Neural progenitor cell (in vitro differentiated cells): Measurements from ENCODE around the gene FEM1B. TPM values are rescaled to one million over a fixed set of nuclear protein-coding genes. Genes with fewer than 3 reads are reported as not detected.

Source experiments
- DNase-seq: peaks from one replicate; pipeline ENCODE4 v3.0.0-alpha.2; 2016; ENCODE audit warnings: low spot score
- H2AFZ ChIP-seq: fragments of 200-600 bp; sonication (generic); replicated peaks from 2 replicates; pipeline ENCODE4 v1.6.1; 2016; ENCODE audit warnings: antibody characterized with exemption
- H3F3A ChIP-seq: fragments of 200-600 bp; sonication (generic); 2 replicates; pipeline ENCODE4 v1.6.1; 2016; ENCODE audit warnings: antibody characterized with exemption, low read depth
- H3K27ac ChIP-seq: fragments of 200-600 bp; sonication (generic); 2 replicates; pipeline ENCODE4 v1.5.1; 2016; ENCODE audit warnings: mild to moderate bottlenecking
- H3K27me3 ChIP-seq: fragments of 200-600 bp; sonication (generic); 2 replicates; pipeline ENCODE4 v1.6.1; 2016; ENCODE audit warnings: mild to moderate bottlenecking, moderate library complexity
- H3K36me3 ChIP-seq: fragments of 200-600 bp; sonication (generic); 2 replicates; pipeline ENCODE4 v1.5.1; 2016
- H3K4me1 ChIP-seq: fragments of 200-600 bp; sonication (generic); 2 replicates; pipeline ENCODE4 v1.6.1; 2016; ENCODE audit warnings: mixed run types
- H3K4me2 ChIP-seq: fragments of 200-600 bp; sonication (generic); 2 replicates; pipeline ENCODE4 v1.6.1; 2016
- H3K4me3 ChIP-seq: fragments of 200-600 bp; sonication (generic); 2 replicates; pipeline ENCODE4 v1.5.1; 2016
- H3K79me2 ChIP-seq: fragments of 200-600 bp; sonication (generic); 2 replicates; pipeline ENCODE4 v1.6.1; 2016; ENCODE audit warnings: low read depth
- H3K9ac ChIP-seq: fragments of 200-600 bp; sonication (generic); 2 replicates; pipeline ENCODE4 v1.6.1; 2016
- H3K9me3 ChIP-seq: fragments of 200-600 bp; sonication (generic); 2 replicates; pipeline ENCODE4 v1.5.1; 2016; ENCODE audit warnings: low read depth
- H4K20me1 ChIP-seq: fragments of 200-600 bp; sonication (generic); 2 replicates; pipeline ENCODE4 v1.6.1; 2016; ENCODE audit warnings: low read depth
- H3K27ac Mint-ChIP-seq: 3 replicates; pipeline ENCODE4 v1.8.0; 2021; ENCODE audit warnings: mixed read lengths
- H3K27me3 Mint-ChIP-seq: 2 replicates; pipeline ENCODE4 v1.8.0; 2022; ENCODE audit warnings: low read depth, mild to moderate bottlenecking, inconsistent platforms, moderate library complexity, mixed read lengths; ENCODE audit not compliant: insufficient read depth
- H3K36me3 Mint-ChIP-seq: 3 replicates; pipeline ENCODE4 v1.8.0; 2021; ENCODE audit warnings: mixed read lengths
- H3K4me1 Mint-ChIP-seq: 3 replicates; pipeline ENCODE4 v1.8.0; 2021; ENCODE audit warnings: mixed read lengths
- H3K4me3 Mint-ChIP-seq: 3 replicates; pipeline ENCODE4 v1.8.0; 2021; ENCODE audit warnings: mild to moderate bottlenecking, moderate library complexity, mixed read lengths
- H3K9me3 Mint-ChIP-seq: 3 replicates; pipeline ENCODE4 v1.8.0; 2020; ENCODE audit warnings: mixed read lengths
- CTCF ChIP-seq: fragments of 200-600 bp; sonication (generic); IDR thresholded peaks from 2 replicates; pipeline ENCODE4 v1.5.1; 2017; ENCODE audit warnings: antibody characterized with exemption, mild to moderate bottlenecking
- EZH2 ChIP-seq: fragments of 200-600 bp; sonication (generic); IDR thresholded peaks from 2 replicates; pipeline ENCODE4 v1.6.1; 2017; ENCODE audit warnings: antibody characterized with exemption, mild to moderate bottlenecking, moderate library complexity
- EZH2phosphoT487 ChIP-seq: fragments of 200-600 bp; sonication (generic); IDR thresholded peaks from 2 replicates; pipeline ENCODE4 v1.6.1; 2017; ENCODE audit warnings: antibody characterized with exemption
- total RNA-seq: library from RNA; depleted of rRNA; stranded (reverse); fragments of >200 nt; gene quantifications from 2 replicates; pipeline ENCODE4 v1.2.3, GENCODE V29; 2015; ENCODE audit warnings: low replicate concordance

FEM1B gene
- total RNA-seq, 1 donor from 2014 or later, result 80.0 TPM

DNA sequence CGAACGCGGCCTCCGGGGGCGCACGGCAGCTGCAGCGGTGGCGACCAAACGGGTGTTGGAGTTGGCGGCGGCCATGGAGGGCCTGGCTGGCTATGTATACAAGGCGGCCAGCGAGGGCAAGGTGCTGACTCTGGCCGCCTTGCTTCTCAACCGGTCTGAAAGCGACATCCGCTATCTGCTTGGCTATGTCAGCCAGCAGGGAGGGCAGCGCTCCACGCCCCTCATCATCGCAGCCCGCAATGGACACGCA is 725 bp downstream of the FEM1B start:
- Histone ChIP-seq H2AFZ (peak overlapping the region; percentile 96), H3K27ac (peak overlapping the region; percentile 98), H4K20me1 (peaks cover 45% of the 10 kb centered on the region), H3K9me3 (no peaks in the 10 kb centered on the region), H3K79me2 (peaks cover 53% of the 10 kb centered on the region), H3K4me2 (peak overlapping the region; percentile 94), H3F3A (peaks cover 31% of the 10 kb centered on the region), H3K9ac (peak overlapping the region; percentile 84), H3K4me1 (peaks cover 24% of the 10 kb centered on the region), H3K36me3 (no peaks in the 10 kb centered on the region), H3K4me3 (peak overlapping the region; percentile 68), H3K27me3 (no peaks in the 10 kb centered on the region)
- Mint-ChIP-seq H3K4me3 (peak overlapping the region; percentile 98), H3K4me1 (peaks cover 54% of the 10 kb centered on the region), H3K9me3 (no peaks in the 10 kb centered on the region), H3K36me3 (peaks cover 2% of the 10 kb centered on the region), H3K27ac (no peak overlapping the region), H3K27me3 (peaks cover 5% of the 10 kb centered on the region)
- TF ChIP-seq CTCF (peak; percentile 62), EZH2phosphoT487 (no peak)
- no peak for DNase-seq

DNA sequence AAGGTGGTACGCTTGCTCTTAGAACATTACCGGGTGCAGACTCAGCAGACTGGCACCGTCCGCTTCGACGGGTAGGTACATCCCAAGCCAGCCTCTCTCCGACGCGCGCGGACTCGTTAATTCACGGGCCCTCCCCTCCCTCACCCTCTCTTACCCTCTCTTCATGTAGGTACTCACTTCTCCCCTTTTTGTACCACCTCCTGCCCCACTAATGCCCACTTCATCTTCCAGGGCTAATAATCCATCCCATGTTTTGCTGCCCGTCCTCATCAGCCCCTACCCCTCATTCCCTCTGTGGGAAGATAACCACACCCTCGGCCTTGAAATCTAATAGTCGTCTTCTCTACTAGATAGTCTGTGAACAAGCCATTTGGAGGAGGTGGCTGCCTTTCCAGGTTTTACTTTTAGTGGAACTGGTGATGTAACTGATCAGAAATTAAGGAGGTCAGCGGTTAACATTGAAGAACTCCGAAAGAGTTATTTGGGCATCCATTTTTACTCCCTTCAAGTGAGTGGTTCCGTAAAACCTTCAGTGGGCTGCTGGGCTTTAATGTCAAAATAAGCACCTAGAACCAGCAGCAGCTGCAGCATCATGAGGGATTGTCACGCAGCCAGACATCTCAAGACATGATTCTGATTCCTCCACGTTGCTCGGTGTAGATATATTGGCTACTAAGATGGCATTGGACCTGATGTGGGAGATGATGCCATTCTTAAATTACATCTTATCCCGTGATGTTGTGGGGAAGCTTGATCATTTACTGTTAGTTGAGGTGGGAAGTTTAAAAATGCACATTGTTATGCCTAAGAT is 1.3 kb downstream of the FEM1B start:
- H3K4me3 ChIP-seq, result peak overlapping the region; percentile 68
- H3K9me3 Mint-ChIP-seq, result no peaks in the 10 kb centered on the region
- peak overlapping the region; percentile 94 for H3K4me2 ChIP-seq
- peaks cover 54% of the 10 kb centered on the region for H3K4me1 Mint-ChIP-seq
- H4K20me1 ChIP-seq, result peaks cover 45% of the 10 kb centered on the region
- peaks cover 58% of the 10 kb centered on the region for H3K79me2 ChIP-seq
- H3F3A ChIP-seq, result peaks cover 31% of the 10 kb centered on the region
- no peak for TF ChIP-seq EZH2phosphoT487
- no peak for TF ChIP-seq EZH2
- no peak for TF ChIP-seq CTCF
- H3K9ac ChIP-seq, result peak overlapping the region; percentile 84
- H3K36me3 ChIP-seq, result no peaks in the 10 kb centered on the region
- no peaks in the 10 kb centered on the region for H3K9me3 ChIP-seq
- no peak for DNase-seq
- H3K4me3 Mint-ChIP-seq, result peak overlapping the region; percentile 98
- peak overlapping the region; percentile 96 for H2AFZ ChIP-seq
- H3K36me3 Mint-ChIP-seq, result peaks cover 2% of the 10 kb centered on the region
- H3K4me1 ChIP-seq, result peaks cover 24% of the 10 kb centered on the region
- H3K27ac ChIP-seq, result peak overlapping the region; percentile 98
- peak overlapping the region; percentile 80 for H3K27ac Mint-ChIP-seq
- no peaks in the 10 kb centered on the region for H3K27me3 ChIP-seq
- peaks cover 4% of the 10 kb centered on the region for H3K27me3 Mint-ChIP-seq

DNA sequence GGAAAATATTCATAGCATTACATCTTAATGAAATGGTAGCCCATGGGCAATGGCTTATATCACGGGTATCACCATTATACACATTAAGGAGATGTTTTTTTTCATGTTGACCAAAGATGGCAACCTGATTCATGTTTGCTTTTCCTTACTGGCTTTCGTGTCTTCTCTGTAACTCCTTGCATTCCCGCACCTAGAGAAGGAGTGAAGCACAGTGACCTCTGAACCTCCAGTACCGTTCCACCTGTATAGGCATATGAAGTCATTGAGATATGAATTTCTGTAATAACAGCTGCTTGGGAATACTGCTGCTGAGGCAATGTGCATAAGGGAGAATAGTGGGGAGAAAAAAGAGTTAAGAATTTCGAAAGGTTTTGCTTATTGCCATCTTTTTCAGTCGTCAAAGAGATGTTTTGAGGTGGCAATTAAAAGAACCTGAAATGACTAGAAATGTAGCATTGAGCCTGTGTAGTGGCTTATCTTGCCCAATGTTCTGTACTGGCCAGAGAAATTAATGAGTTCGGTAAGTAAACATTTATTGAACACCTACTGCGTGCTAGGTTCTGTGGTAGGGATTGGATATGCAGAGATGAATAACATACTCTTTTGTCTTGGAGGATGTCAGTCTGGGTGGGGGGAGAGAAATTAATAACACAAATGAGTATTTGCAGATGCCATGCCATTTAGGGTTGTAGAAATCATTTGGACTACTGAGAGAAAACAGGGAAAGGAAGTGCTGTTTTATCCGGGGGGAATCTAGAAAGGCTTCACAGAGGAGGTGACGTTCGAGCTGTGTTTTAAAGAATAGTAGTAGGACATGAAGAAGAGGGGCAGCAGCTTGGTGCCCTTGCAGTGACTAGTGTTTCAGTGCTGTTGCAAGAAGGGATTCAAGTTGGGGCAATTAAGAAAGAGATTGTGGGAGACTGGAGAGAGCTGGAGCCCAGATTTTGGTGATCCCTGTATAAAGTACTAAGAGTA is 2.5 kb downstream of the FEM1B start:
- peaks cover 45% of the 10 kb centered on the region for H4K20me1 ChIP-seq
- H3K9me3 ChIP-seq, result no peaks in the 10 kb centered on the region
- DNase-seq, result no peak
- Mint-ChIP-seq H3K9me3 (peaks cover 7% of the 10 kb centered on the region), H3K36me3 (peaks cover 9% of the 10 kb centered on the region), H3K27me3 (peaks cover 4% of the 10 kb centered on the region), H3K27ac (no peak overlapping the region), H3K4me3 (peak overlapping the region; percentile 98), H3K4me1 (peaks cover 54% of the 10 kb centered on the region)
- peaks cover 31% of the 10 kb centered on the region for H3F3A ChIP-seq
- peak overlapping the region; percentile 94 for H3K4me2 ChIP-seq
- H3K9ac ChIP-seq, result peak overlapping the region; percentile 84
- peaks cover 24% of the 10 kb centered on the region for H3K4me1 ChIP-seq
- no peak overlapping the region for H2AFZ ChIP-seq
- no peak overlapping the region for H3K27ac ChIP-seq
- TF ChIP-seq EZH2, result no peak
- no peak for TF ChIP-seq CTCF
- no peak for TF ChIP-seq EZH2phosphoT487
- peaks cover 71% of the 10 kb centered on the region for H3K79me2 ChIP-seq
- H3K27me3 ChIP-seq, result no peaks in the 10 kb centered on the region
- H3K4me3 ChIP-seq, result peak overlapping the region; percentile 68
- H3K36me3 ChIP-seq, result peaks cover 10% of the 10 kb centered on the region
